Trophoblast cell (in vitro differentiated cells and primary cell): ENCODE results near the gene PHLDA3.

Source experiments
- DNase-seq, 2 donors: peaks; one replicate each; pipeline ENCODE4 v3.0.0-alpha.2; 2016
- H2AFZ ChIP-seq: 2 replicates; pipeline ENCODE4 v1.6.1; 2013; ENCODE audit warnings: low read length, moderate library complexity, mild to moderate bottlenecking; ENCODE audit not compliant: insufficient read depth, poor library complexity
- H2AK5ac ChIP-seq: 2 replicates; pipeline ENCODE4 v1.6.1; 2013; ENCODE audit warnings: mild to moderate bottlenecking, low read length
- H2BK120ac ChIP-seq: 2 replicates; pipeline ENCODE4 v1.6.1; 2013; ENCODE audit warnings: low read length, mild to moderate bottlenecking, moderate library complexity; ENCODE audit not compliant: insufficient read depth, poor library complexity
- H2BK12ac ChIP-seq: 2 replicates; pipeline ENCODE4 v1.6.1; 2013; ENCODE audit warnings: mild to moderate bottlenecking, low read length, moderate library complexity
- H2BK5ac ChIP-seq: 2 replicates; pipeline ENCODE4 v1.6.1; 2013; ENCODE audit warnings: low read length, low read depth, moderate library complexity, mild to moderate bottlenecking; ENCODE audit not compliant: poor library complexity
- H3K14ac ChIP-seq: 2 replicates; pipeline ENCODE4 v1.6.1; 2013; ENCODE audit warnings: mild to moderate bottlenecking, low read length
- H3K18ac ChIP-seq: 2 replicates; pipeline ENCODE4 v1.6.1; 2013; ENCODE audit warnings: mild to moderate bottlenecking, low read length
- H3K23ac ChIP-seq: 2 replicates; pipeline ENCODE4 v1.6.1; 2013; ENCODE audit warnings: low read length
- H3K27ac ChIP-seq: 2 replicates; pipeline ENCODE4 v1.5.1; 2013; ENCODE audit warnings: low read depth, mild to moderate bottlenecking, inconsistent platforms, low read length, moderate library complexity
- H3K27me3 ChIP-seq: 2 replicates; pipeline ENCODE4 v1.6.1; 2013; ENCODE audit warnings: inconsistent platforms, mild to moderate bottlenecking, low read length, moderate library complexity; ENCODE audit not compliant: insufficient read depth
- H3K36me3 ChIP-seq, 2 experiments: 1 replicate in 1 of 2; 2 replicates in 1 of 2; pipeline ENCODE4 v1.6.1; 2013; ENCODE audit warnings: low read length in 2 of 2, mild to moderate bottlenecking in 2 of 2, moderate library complexity in 1 of 2; ENCODE audit not compliant: insufficient read depth in 2 of 2, control insufficient read depth in 1 of 2
- H3K4ac ChIP-seq: 2 replicates; pipeline ENCODE4 v1.6.1; 2013; ENCODE audit warnings: low read depth, mild to moderate bottlenecking, low read length, moderate library complexity
- H3K4me1 ChIP-seq, 2 experiments: 1 replicate in 1 of 2; 2 replicates in 1 of 2; pipeline ENCODE4 v1.6.1; 2013; ENCODE audit warnings: low read length in 2 of 2, mild to moderate bottlenecking in 2 of 2, moderate library complexity in 1 of 2; ENCODE audit not compliant: insufficient read depth in 2 of 2, control insufficient read depth in 1 of 2
- H3K4me2 ChIP-seq: 2 replicates; pipeline ENCODE4 v1.6.1; 2013; ENCODE audit warnings: inconsistent platforms, mild to moderate bottlenecking, low read length, moderate library complexity
- H3K4me3 ChIP-seq: 2 replicates; pipeline ENCODE4 v1.5.1; 2013; ENCODE audit warnings: mild to moderate bottlenecking, low read depth, low read length, inconsistent platforms
- H3K79me1 ChIP-seq: one replicate; pipeline ENCODE4 v1.6.1; 2013; ENCODE audit warnings: low read length
- H3K79me2 ChIP-seq: 2 replicates; pipeline ENCODE4 v1.6.1; 2013; ENCODE audit warnings: low read length, mild to moderate bottlenecking; ENCODE audit not compliant: control insufficient read depth, insufficient read depth, poor library complexity
- H3K9ac ChIP-seq: 2 replicates; pipeline ENCODE4 v1.6.1; 2013; ENCODE audit warnings: mild to moderate bottlenecking, low read length
- H3K9me3 ChIP-seq: 2 replicates; pipeline ENCODE4 v1.6.1; 2013; ENCODE audit warnings: low read depth, mild to moderate bottlenecking, control low read depth, inconsistent platforms, low read length; ENCODE audit not compliant: insufficient read depth
- H4K12ac ChIP-seq: 2 replicates; pipeline ENCODE4 v1.6.1; 2013; ENCODE audit warnings: low read depth, mild to moderate bottlenecking, low read length, moderate library complexity
- H4K8ac ChIP-seq: 2 replicates; pipeline ENCODE4 v1.6.1; 2013; ENCODE audit warnings: low read depth, mild to moderate bottlenecking, low read length, moderate library complexity
- H4K91ac ChIP-seq: one replicate; pipeline ENCODE4 v1.6.1; 2013; ENCODE audit warnings: low read depth, mild to moderate bottlenecking, low read length, moderate library complexity
- WGBS: extraction: QIAGEN DNeasy Blood & Tissue Kit; methylation state at CpG from one replicate; pipeline ENCODE4 v1.1.7; 2013; ENCODE audit warnings: missing lambda C conversion rate; ENCODE audit not compliant: insufficient read length, insufficient coverage; ENCODE audit errors: extremely low coverage; 5-methylcytosine and 5-hydroxymethylcytosine counted together

PHLDA3 gene

DNA sequence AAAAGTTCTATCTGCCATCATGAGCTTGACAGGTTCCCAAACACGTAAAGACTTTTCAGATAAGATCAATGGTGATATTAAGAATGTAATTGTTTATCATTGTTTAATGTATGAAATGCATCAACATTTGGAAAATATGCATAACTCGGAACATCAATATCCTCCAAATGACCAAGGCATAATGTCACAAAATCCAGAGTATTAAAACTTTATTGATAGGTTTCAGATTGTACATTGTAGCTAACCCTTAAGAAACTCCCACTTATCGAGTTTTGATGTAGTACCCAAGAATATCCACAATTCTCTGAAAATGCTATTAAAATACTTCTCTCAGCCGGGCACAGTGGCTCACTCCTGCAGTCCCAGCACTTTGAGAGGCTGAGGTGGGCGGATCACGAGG, 35.4 kb downstream of the PHLDA3 start:
- H3K27me3 ChIP-seq, result no peaks in the 10 kb centered on the region

DNA sequence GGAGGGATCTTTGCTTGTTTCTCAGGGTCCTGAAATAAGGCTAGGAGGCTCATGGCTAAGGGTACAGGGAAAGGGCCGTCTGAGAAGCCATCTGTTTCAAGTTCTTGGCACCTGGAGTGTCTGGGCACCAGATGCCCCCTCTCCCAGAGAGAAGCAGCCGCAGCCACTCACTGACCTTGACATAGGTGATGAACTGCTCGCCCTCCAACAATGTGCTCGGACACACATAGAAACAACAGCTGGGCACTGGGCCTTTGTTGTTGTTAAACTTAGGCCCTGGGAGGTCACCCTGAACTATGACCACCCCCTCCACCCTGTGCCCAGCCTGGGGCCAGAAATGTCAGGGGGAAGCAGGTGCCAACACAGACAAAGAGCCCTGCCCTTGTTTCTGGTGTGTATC, 38.2 kb downstream of the PHLDA3 start:
- Histone ChIP-seq H3K36me3 (no peaks in the 10 kb centered on the region), H2BK5ac (no peak overlapping the region), H3K9ac (no peak overlapping the region), H2AK5ac (no peak overlapping the region), H3K4me1 (no peaks in the 10 kb centered on the region), H4K91ac (no peak overlapping the region), H3K14ac (no peak overlapping the region), H3K27me3 (no peaks in the 10 kb centered on the region), H3K18ac (no peak overlapping the region), H3K4ac (no peak overlapping the region), H3K23ac (no peak overlapping the region), H3K27ac (no peak overlapping the region), H3K79me2 (no peaks in the 10 kb centered on the region), H2BK120ac (no peak overlapping the region), H2BK12ac (no peak overlapping the region), H4K12ac (no peak overlapping the region), H3K9me3 (no peaks in the 10 kb centered on the region), H4K8ac (no peak overlapping the region), H3K79me1 (no peaks in the 10 kb centered on the region), H3K4me2 (no peak overlapping the region), H2AFZ (no peak overlapping the region), H3K4me3 (no peak overlapping the region)
- WGBS, result no CpG with 5 or more reads among the region's 4 CpGs
- no peak for DNase-seq

More for the DNA sequence above, 35.4 kb downstream of the PHLDA3 start:
- no peak for DNase-seq
- Histone ChIP-seq H2BK5ac (no peak overlapping the region), H2AFZ (no peak overlapping the region), H2AK5ac (no peak overlapping the region), H3K79me1 (no peaks in the 10 kb centered on the region), H4K91ac (no peak overlapping the region), H3K9me3 (no peaks in the 10 kb centered on the region), H3K14ac (no peak overlapping the region), H4K8ac (no peak overlapping the region), H3K9ac (no peak overlapping the region), H3K18ac (no peak overlapping the region), H3K36me3 (no peaks in the 10 kb centered on the region), H2BK120ac (no peak overlapping the region), H3K23ac (no peak overlapping the region), H3K4me3 (no peak overlapping the region), H4K12ac (no peak overlapping the region), H2BK12ac (no peak overlapping the region), H3K27ac (no peak overlapping the region), H3K79me2 (no peaks in the 10 kb centered on the region), H3K4me2 (no peak overlapping the region), H3K4ac (no peak overlapping the region), H3K4me1 (no peaks in the 10 kb centered on the region)
- WGBS, result no CpG with 5 or more reads among the region's 6 CpGs

DNA sequence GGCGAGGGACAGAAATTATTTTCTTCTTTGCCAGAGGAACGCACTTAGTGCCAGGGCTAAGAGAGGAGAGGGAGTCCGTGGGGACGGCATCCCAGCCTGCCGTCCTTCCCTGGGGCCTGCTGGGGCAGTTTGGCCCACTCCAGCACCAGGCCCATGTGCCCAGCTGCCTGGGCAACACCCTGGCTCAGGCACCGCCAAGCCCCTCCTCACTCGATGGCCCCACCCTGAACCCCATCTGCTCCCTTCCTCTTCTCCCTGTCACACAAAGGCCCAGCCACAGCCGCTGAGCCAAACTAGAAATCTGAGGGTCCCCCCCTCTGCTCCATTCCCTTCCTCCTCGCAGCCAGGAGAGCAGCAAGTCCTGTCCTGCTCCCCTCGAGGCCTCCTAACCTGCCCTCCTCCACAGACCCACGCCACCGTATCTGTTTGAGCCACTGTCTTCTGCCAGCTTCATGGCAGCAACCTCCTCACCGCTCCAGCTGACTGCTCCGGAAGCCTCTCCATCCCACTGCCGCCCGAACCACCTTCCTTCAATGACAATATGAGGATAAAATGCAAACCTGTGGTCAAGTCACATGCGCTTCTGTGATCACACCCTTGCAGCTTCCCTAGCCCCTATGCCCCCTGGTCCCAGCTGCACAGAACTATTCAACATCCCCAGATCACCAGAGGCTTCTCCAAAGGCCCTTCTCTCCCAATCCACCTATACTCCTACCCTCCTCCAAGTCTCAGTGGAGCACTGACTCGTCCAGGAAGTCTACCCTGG, 39.1 kb downstream of the PHLDA3 start:
- no peak overlapping the region for H3K4ac ChIP-seq
- no peak overlapping the region for H3K4me2 ChIP-seq

DNA sequence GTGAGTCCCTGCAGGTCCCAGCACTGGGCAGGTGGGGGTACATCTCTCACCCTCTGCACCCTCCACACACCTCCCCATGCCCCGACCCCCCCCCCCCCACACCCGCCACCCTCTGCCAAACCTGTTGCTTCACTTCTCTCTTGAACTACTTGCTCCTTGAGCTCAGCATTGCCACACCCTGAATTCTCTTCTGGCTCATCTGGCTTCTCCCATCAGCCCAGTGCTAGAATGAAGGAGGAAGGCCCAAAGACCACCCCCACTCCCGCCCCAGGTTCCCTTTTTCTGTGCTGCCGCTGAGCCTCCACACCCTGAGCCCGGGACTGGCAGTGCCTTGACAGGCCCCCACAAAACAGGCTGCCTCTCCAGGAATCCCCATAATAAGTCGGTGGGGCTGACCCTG, 41.0 kb downstream of the PHLDA3 start:
- Histone ChIP-seq H3K18ac (no peak overlapping the region), H3K4ac (no peak overlapping the region), H4K12ac (no peak overlapping the region), H2BK12ac (no peak overlapping the region), H3K9ac (no peak overlapping the region), H3K14ac (no peak overlapping the region), H4K8ac (no peak overlapping the region), H3K27me3 (no peaks in the 10 kb centered on the region), H3K4me2 (no peak overlapping the region), H3K23ac (no peak overlapping the region), H4K91ac (no peak overlapping the region), H3K4me1 (no peaks in the 10 kb centered on the region), H2AK5ac (no peak overlapping the region), H3K79me2 (no peaks in the 10 kb centered on the region), H3K36me3 (no peaks in the 10 kb centered on the region), H3K79me1 (no peaks in the 10 kb centered on the region), H2BK5ac (no peak overlapping the region), H2BK120ac (no peak overlapping the region), H2AFZ (no peak overlapping the region), H3K4me3 (no peak overlapping the region), H3K9me3 (peaks cover 2% of the 10 kb centered on the region), H3K27ac (no peak overlapping the region)
- no peak for DNase-seq
- WGBS, result no CpG with 5 or more reads among the region's 6 CpGs

More for the DNA sequence above, 39.1 kb downstream of the PHLDA3 start:
- Histone ChIP-seq H3K9ac (no peak overlapping the region), H4K91ac (no peak overlapping the region), H3K9me3 (no peaks in the 10 kb centered on the region), H2AFZ (no peak overlapping the region), H3K79me2 (no peaks in the 10 kb centered on the region), H2AK5ac (no peak overlapping the region), H3K4me3 (no peak overlapping the region), H2BK12ac (no peak overlapping the region), H3K14ac (no peak overlapping the region), H3K79me1 (no peaks in the 10 kb centered on the region), H2BK120ac (no peak overlapping the region), H3K27me3 (no peaks in the 10 kb centered on the region), H3K4me1 (no peaks in the 10 kb centered on the region), H3K18ac (no peak overlapping the region), H4K12ac (peak overlapping the region; percentile 64), H4K8ac (no peak overlapping the region), H2BK5ac (no peak overlapping the region), H3K27ac (no peak overlapping the region), H3K36me3 (no peaks in the 10 kb centered on the region), H3K23ac (no peak overlapping the region)
- no CpG with 5 or more reads among the region's 18 CpGs for WGBS
- DNase-seq, result no peak
